Ishikawa (cell line): ENCODE data around the gene SIGLEC9.

Source experiments
- CEBPB ChIP-seq: IDR thresholded peaks from 2 replicates; pipeline ENCODE4 v1.6.1; 2012
- CREB1 ChIP-seq: IDR thresholded peaks from 2 replicates; pipeline ENCODE4 v1.6.1; 2012; ENCODE audit warnings: low read depth
- EGR1 ChIP-seq: IDR thresholded peaks from 2 replicates; pipeline ENCODE4 v1.6.1; 2012
- EP300 ChIP-seq: IDR thresholded peaks from 2 replicates; pipeline ENCODE4 v1.6.1; 2012; ENCODE audit warnings: borderline replicate concordance
- FOXM1 ChIP-seq: IDR thresholded peaks from 2 replicates; pipeline ENCODE4 v1.6.1; 2012; ENCODE audit warnings: low read depth, borderline replicate concordance
- NFIC ChIP-seq: IDR thresholded peaks from 2 replicates; pipeline ENCODE4 v1.6.1; 2012
- RAD21 ChIP-seq: IDR thresholded peaks from 2 replicates; pipeline ENCODE4 v1.6.1; 2012; ENCODE audit warnings: low read depth
- TAF1 ChIP-seq: IDR thresholded peaks from 2 replicates; pipeline ENCODE4 v1.6.1; 2012; ENCODE audit warnings: low read depth, mild to moderate bottlenecking
- TCF12 ChIP-seq: IDR thresholded peaks from 2 replicates; pipeline ENCODE4 v1.6.1; 2012; ENCODE audit warnings: low read depth
- TEAD4 ChIP-seq: IDR thresholded peaks from 2 replicates; pipeline ENCODE4 v1.6.1; 2012
- YY1 ChIP-seq: IDR thresholded peaks from 2 replicates; pipeline ENCODE4 v1.6.1; 2012; ENCODE audit warnings: low read depth
- ZBTB7A ChIP-seq: IDR thresholded peaks from 2 replicates; pipeline ENCODE4 v1.6.1; 2012; ENCODE audit warnings: low read depth
- TF ChIP-seq, protein P1 (sequence below): IDR thresholded peaks from 2 replicates; pipeline ENCODE4 v1.6.1; 2012
- TF ChIP-seq, protein P2 (sequence below): IDR thresholded peaks from 2 replicates; pipeline ENCODE4 v1.6.1; 2012
- TF ChIP-seq, protein P3 (sequence below): IDR thresholded peaks from 2 replicates; pipeline ENCODE4 v1.6.1; 2012; ENCODE audit warnings: low read depth, mild to moderate bottlenecking

The SIGLEC9 gene

DNA sequence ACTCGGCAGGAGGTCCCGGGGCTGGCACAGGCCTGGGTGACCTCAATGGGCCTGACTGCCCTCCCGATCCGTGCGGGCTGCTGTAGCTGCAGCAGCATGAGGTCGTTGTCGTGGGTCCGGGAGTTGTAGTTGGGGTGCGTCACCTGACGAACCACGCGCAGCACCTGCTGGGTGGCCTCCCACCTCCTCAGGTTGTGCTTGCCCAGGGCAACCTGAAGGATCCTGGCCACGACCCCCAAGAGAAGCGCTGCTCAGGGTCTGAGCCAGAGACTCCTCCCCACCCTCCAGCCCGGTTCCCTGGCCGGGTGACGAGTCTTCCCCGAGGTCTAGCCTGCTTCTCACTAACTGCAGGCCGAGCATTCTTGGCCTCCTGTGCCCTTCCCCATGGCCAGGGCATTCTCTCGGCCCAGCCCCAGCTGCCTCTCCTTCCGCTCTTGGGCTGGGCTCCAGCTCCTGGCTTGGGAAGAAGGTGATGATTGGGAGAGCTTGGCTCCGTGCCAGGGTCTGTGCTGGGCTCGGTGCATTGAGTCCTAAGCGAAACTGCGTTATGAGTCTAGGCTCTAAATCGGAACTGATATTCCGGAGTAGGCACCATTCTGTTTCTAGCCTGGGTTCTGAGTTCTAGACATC lies 45.1 kb upstream of the SIGLEC9 start:
- TF ChIP-seq ZBTB7A = no peak
- TF ChIP-seq, protein P1, sequence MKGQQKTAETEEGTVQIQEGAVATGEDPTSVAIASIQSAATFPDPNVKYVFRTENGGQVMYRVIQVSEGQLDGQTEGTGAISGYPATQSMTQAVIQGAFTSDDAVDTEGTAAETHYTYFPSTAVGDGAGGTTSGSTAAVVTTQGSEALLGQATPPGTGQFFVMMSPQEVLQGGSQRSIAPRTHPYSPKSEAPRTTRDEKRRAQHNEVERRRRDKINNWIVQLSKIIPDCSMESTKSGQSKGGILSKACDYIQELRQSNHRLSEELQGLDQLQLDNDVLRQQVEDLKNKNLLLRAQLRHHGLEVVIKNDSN = no peak
- no peak for TF ChIP-seq TAF1
- TF ChIP-seq CREB1 = no peak
- no peak for TF ChIP-seq RAD21
- TF ChIP-seq FOXM1 = no peak
- TF ChIP-seq TEAD4 = no peak
- TF ChIP-seq, protein P2, sequence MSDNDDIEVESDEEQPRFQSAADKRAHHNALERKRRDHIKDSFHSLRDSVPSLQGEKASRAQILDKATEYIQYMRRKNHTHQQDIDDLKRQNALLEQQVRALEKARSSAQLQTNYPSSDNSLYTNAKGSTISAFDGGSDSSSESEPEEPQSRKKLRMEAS = no peak
- TF ChIP-seq TCF12 = no peak

DNA sequence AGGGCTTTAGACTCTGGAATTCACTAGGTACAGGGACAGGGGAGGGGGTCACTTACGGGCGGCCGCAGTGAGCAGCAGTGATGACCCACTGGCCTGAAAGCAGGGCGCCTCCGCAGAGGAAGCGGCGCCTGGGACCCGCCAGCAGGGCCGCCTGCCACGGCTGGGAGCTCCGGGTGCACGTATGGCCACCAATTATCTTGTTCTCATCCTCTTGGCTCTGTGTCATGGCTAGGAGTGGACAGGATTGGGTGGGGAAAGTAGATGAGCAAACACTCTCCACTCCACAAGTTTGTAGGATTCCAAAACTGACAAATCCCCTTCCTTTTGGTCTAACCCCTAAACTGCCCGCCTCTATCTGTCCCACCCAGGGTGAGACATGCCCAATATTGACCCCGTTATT lies 43.2 kb upstream of the SIGLEC9 start:
- TF ChIP-seq EGR1 = no peak
- no peak for TF ChIP-seq TAF1
- TF ChIP-seq ZBTB7A = no peak
- TF ChIP-seq NFIC = no peak

DNA sequence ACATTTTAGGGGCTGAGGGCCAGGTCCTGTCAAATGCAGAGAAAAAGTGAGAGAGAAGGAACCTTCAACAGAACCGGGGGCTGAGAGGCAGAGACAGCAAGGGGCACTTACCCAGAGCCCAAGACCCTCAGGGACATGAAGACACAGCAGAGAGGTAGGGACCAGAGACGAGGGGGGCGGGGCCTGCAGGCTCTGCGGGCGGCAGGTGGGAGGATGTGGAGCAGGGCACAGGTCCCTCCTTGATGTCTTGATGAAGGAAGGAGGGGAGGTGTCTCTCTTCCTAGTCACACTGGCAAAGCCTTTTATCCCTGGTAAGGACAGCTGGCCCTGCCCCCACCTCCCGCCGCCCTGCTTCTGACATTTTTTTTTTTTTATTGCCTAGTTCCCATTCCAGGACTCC lies 42.1 kb upstream of the SIGLEC9 start, which contains the start of gene KLK14:
Gene KLK14 (minus strand): TSS at position 277 of the 400 bp plus-strand sequence. CDS start 273 bp downstream, at position 4.
- TF ChIP-seq TAF1 (no peak), CREB1 (no peak), EGR1 (no peak), FOXM1 (no peak)

DNA sequence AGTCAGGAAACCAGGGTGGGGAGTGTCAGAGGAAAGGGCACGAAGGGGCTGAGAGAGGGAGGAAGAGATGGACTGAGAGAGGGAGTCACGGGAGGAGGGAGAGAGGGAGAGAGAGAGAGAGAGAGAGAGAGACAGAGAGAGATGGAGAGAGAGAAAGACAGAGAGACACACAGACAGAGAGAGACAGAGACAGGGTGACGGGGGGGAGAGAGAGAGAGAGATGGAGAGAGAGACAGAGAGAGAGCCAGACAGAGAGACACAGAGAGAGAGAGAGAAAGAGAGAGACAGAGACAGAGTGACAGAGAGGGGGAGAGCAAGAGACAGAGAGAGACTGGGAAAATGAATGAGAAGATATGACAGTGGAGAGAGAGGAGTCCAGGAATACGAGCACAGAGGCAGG lies 41.5 kb upstream of the SIGLEC9 start:
- TF ChIP-seq RAD21 (no peak), CEBPB (no peak), FOXM1 (no peak), CREB1 (no peak), TAF1 (no peak), EGR1 (no peak), ZBTB7A (no peak), TCF12 (no peak), YY1 (no peak), TEAD4 (no peak), EP300 (no peak)
- TF ChIP-seq, protein P2 = no peak
- TF ChIP-seq, protein P1 = no peak

DNA sequence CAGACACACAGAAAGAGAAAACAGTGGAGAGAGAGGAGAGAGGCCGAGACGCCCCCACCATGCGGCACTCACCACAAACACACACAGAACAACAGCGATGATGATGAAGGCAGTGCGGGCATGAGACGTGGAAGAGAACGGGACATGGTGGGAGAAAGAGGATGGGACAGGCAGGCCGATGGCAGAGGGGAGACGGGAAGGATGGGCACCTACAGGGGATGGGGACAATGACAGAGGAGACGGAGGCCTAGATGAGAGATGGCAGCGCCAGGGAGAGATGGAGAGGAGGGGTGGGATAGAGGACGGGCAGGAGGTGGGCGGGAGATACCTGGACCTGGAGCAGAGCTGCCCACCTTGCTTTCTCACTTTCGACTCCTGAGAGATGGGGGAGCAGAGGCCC lies 40.9 kb upstream of the SIGLEC9 start:
- no peak for TF ChIP-seq EGR1
- no peak for TF ChIP-seq ZBTB7A
- TF ChIP-seq TEAD4 = no peak
- TF ChIP-seq TCF12 = no peak
- no peak for TF ChIP-seq CREB1
- TF ChIP-seq YY1 = no peak
- TF ChIP-seq, protein P2 = no peak
- no peak for TF ChIP-seq CEBPB
- TF ChIP-seq EP300 = no peak
- TF ChIP-seq, protein P1 = no peak
- TF ChIP-seq, protein P3, sequence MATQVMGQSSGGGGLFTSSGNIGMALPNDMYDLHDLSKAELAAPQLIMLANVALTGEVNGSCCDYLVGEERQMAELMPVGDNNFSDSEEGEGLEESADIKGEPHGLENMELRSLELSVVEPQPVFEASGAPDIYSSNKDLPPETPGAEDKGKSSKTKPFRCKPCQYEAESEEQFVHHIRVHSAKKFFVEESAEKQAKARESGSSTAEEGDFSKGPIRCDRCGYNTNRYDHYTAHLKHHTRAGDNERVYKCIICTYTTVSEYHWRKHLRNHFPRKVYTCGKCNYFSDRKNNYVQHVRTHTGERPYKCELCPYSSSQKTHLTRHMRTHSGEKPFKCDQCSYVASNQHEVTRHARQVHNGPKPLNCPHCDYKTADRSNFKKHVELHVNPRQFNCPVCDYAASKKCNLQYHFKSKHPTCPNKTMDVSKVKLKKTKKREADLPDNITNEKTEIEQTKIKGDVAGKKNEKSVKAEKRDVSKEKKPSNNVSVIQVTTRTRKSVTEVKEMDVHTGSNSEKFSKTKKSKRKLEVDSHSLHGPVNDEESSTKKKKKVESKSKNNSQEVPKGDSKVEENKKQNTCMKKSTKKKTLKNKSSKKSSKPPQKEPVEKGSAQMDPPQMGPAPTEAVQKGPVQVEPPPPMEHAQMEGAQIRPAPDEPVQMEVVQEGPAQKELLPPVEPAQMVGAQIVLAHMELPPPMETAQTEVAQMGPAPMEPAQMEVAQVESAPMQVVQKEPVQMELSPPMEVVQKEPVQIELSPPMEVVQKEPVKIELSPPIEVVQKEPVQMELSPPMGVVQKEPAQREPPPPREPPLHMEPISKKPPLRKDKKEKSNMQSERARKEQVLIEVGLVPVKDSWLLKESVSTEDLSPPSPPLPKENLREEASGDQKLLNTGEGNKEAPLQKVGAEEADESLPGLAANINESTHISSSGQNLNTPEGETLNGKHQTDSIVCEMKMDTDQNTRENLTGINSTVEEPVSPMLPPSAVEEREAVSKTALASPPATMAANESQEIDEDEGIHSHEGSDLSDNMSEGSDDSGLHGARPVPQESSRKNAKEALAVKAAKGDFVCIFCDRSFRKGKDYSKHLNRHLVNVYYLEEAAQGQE = no peak
- no peak for TF ChIP-seq NFIC
- no peak for TF ChIP-seq RAD21
- no peak for TF ChIP-seq FOXM1
- no peak for TF ChIP-seq TAF1

DNA sequence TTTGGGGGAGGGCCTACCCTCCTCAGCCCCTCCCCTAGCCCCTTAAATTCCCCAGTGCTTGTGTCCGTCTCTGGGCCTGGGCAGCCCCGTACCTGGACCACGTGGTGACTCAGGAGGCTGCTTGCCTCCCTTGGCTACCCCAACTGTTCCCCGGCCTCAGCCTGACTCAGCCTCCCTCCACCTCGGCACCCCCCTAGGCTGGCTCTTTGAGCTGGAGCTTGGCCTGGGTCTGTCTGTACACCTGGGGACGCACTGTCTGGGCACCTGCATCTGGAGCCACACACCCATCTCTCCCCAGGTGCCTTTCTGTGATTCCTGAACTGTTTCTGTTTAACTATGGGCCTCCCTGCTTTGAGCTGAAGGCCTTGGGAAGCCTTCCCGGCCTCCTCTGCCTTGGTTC lies 40.2 kb upstream of the SIGLEC9 start:
- TF ChIP-seq FOXM1 (no peak), CEBPB (no peak), EGR1 (no peak), YY1 (no peak), TAF1 (no peak), NFIC (no peak), RAD21 (no peak), TEAD4 (no peak), ZBTB7A (no peak), EP300 (no peak), TCF12 (no peak), CREB1 (no peak)
- TF ChIP-seq, protein P2 = no peak
- TF ChIP-seq, protein P1 = no peak
- TF ChIP-seq, protein P3 = no peak
